Stimulated activated CD8-positive, alpha-beta memory T cell treated with anti-CD3 and anti-CD28 coated beads, Interleukin-4, amount 100 ng/mL, for 1 hour (primary cell): ENCODE results near the gene ARHGEF26.
A peak's percentile ranks its signal among the peaks of the same experiment; 100 is the strongest.

Experiments
- DNase-seq, 2 donors: peaks; one replicate each; pipeline ENCODE4 v3.0.0-alpha.2; 2020; ENCODE audit warnings: low read depth in 2 of 2, low spot score in 1 of 2

Gene ARHGEF26

GRCh38 chr3:154250291-154250690 lies 129.1 kb downstream of the ARHGEF26 start:
- no peak for DNase-seq

GRCh38 chr3:154251610-154252009 lies 130.4 kb downstream of the ARHGEF26 start:
- DNase-seq: no peak

GRCh38 chr3:154252759-154253638 lies 131.8 kb downstream of the ARHGEF26 start:
- peak; percentile 4 to 28 for DNase-seq

GRCh38 chr3:154254527-154254926 lies 133.3 kb downstream of the ARHGEF26 start:
- no peak for DNase-seq

GRCh38 chr3:154273381-154273780 lies 152.2 kb downstream of the ARHGEF26 start:
- no peak for DNase-seq

- DNase-seq: no peak
These were observed 153.2 kb downstream of the ARHGEF26 start for GRCh38 chr3:154274348-154274747.

GRCh38 chr3:154275292-154275691 lies 154.1 kb downstream of the ARHGEF26 start:
- no peak for DNase-seq

GRCh38 chr3:154275965-154276364 lies 154.8 kb downstream of the ARHGEF26 start:
- no peak for DNase-seq

GRCh38 chr3:154280161-154280560 lies 159.0 kb downstream of the ARHGEF26 start:
- DNase-seq: no peak

GRCh38 chr3:154285221-154285620 lies 164.0 kb downstream of the ARHGEF26 start:
- DNase-seq: no peak

GRCh38 chr3:154290187-154290586 lies 169.0 kb downstream of the ARHGEF26 start:
- no peak for DNase-seq

GRCh38 chr3:154294016-154294415 lies 172.8 kb downstream of the ARHGEF26 start:
- DNase-seq: no peak

GRCh38 chr3:154301561-154301960 lies 180.4 kb downstream of the ARHGEF26 start:
- no peak for DNase-seq

GRCh38 chr3:154304116-154304786 lies 183.1 kb downstream of the ARHGEF26 start:
- DNase-seq: no peak

GRCh38 chr3:154304936-154305335 lies 183.7 kb downstream of the ARHGEF26 start:
- DNase-seq: no peak

GRCh38 chr3:154307363-154307762 lies 186.2 kb downstream of the ARHGEF26 start:
- DNase-seq: no peak
